GM21528 (cell line): ENCODE measurements around the gene MAPRE2.

Source experiments
- ATAC-seq: cut with Tn5 transposase; IDR thresholded peaks from one replicate; pipeline ENCODE4 v1.9.1; 2021; ENCODE audit warnings: mild to moderate bottlenecking, moderate library complexity; ENCODE audit not compliant: unreplicated experiment, low FRiP score

Gene MAPRE2

GRCh38 chr18:35112696-35113095 is 71.5 kb downstream of the MAPRE2 start:
- ATAC-seq: no peak

- no peak for ATAC-seq
Observed at GRCh38 chr18:35114305-35114704, 73.1 kb downstream of the MAPRE2 start.

GRCh38 chr18:35116784-35117318 is 75.6 kb downstream of the MAPRE2 start:
- ATAC-seq: no peak

GRCh38 chr18:35117372-35117771 is 76.2 kb downstream of the MAPRE2 start:
- ATAC-seq: no peak

- no peak for ATAC-seq
Observed at GRCh38 chr18:35117951-35118411, 76.8 kb downstream of the MAPRE2 start.

GRCh38 chr18:35118641-35119040 is 77.4 kb downstream of the MAPRE2 start:
- no peak for ATAC-seq

- ATAC-seq: no peak
Observed at GRCh38 chr18:35121038-35121437, 79.8 kb downstream of the MAPRE2 start.

- no peak for ATAC-seq
Observed at GRCh38 chr18:35121531-35121930, 80.3 kb downstream of the MAPRE2 start.

- ATAC-seq: peak; percentile 70
Observed at GRCh38 chr18:35122586-35123224, 81.5 kb downstream of the MAPRE2 start.

GRCh38 chr18:35123811-35124210 is 82.6 kb downstream of the MAPRE2 start:
- ATAC-seq: no peak

GRCh38 chr18:35127201-35127600 is 86.0 kb downstream of the MAPRE2 start:
- ATAC-seq: no peak

GRCh38 chr18:35128675-35129074 is 87.5 kb downstream of the MAPRE2 start:
- no peak for ATAC-seq

- no peak for ATAC-seq
Observed at GRCh38 chr18:35130236-35130635, 89.0 kb downstream of the MAPRE2 start.

- ATAC-seq: no peak
Observed at GRCh38 chr18:35131387-35132020, 90.3 kb downstream of the MAPRE2 start.

GRCh38 chr18:35132021-35132902 is 91.0 kb downstream of the MAPRE2 start:
- ATAC-seq: no peak

GRCh38 chr18:35134190-35134730 is 93.0 kb downstream of the MAPRE2 start:
- no peak for ATAC-seq

GRCh38 chr18:35134791-35135531 is 93.7 kb downstream of the MAPRE2 start:
- ATAC-seq: no peak

- ATAC-seq: no peak
Observed at GRCh38 chr18:35136248-35136647, 95.0 kb downstream of the MAPRE2 start.

- ATAC-seq: no peak
Observed at GRCh38 chr18:35136885-35137284, 95.7 kb downstream of the MAPRE2 start.

- no peak for ATAC-seq
Observed at GRCh38 chr18:35137632-35138031, 96.4 kb downstream of the MAPRE2 start.
